HL-60 (cell line): Measurements from ENCODE around the gene IL37.

ENCODE experiments used
- DNase-seq, 2 experiments: peaks; one replicate each; pipeline ENCODE4 v3.0.0-alpha.2; 2010 to 2020; ENCODE audit warnings: low read depth in 1 of 2, low spot score in 1 of 2
- H3K27ac ChIP-seq: fragments of 250-450 bp; sonication (Bioruptor Pico); replicated peaks from 2 replicates; pipeline ENCODE4 v1.5.1; 2020; ENCODE audit warnings: mild to moderate bottlenecking, moderate library complexity
- H3K27me3 ChIP-seq: fragments of 250-450 bp; sonication (Bioruptor Pico); 2 replicates; pipeline ENCODE4 v1.5.1; 2021; ENCODE audit warnings: mild to moderate bottlenecking, moderate library complexity; ENCODE audit not compliant: insufficient read depth, poor library complexity, severe bottlenecking
- H3K4me3 ChIP-seq: replicated peaks from 2 replicates; pipeline ENCODE4 v1.5.1; 2011; ENCODE audit warnings: mild to moderate bottlenecking, control low read depth, low read length; ENCODE audit not compliant: insufficient read depth
- GABPA ChIP-seq: IDR thresholded peaks from 2 replicates; pipeline ENCODE4 v1.6.1; 2012; ENCODE audit warnings: low read depth
- POLR2AphosphoS5 ChIP-seq: IDR thresholded peaks from 2 replicates; pipeline ENCODE4 v1.6.1; 2012; ENCODE audit warnings: low read depth
- SPI1 ChIP-seq: IDR thresholded peaks from 2 replicates; pipeline ENCODE4 v1.6.1; 2012; ENCODE audit warnings: low read depth, mild to moderate bottlenecking, borderline replicate concordance
- TF ChIP-seq, protein P1 (sequence below): IDR thresholded peaks from 2 replicates; pipeline ENCODE4 v1.6.1; 2012; ENCODE audit warnings: low read depth; ENCODE audit not compliant: insufficient replicate concordance
- TF ChIP-seq, protein P2 (sequence below): IDR thresholded peaks from one replicate; pipeline ENCODE4 v1.5.1; 2011; ENCODE audit warnings: low read length, control low read depth, inconsistent platforms; ENCODE audit not compliant: insufficient read depth

Gene IL37

DNA sequence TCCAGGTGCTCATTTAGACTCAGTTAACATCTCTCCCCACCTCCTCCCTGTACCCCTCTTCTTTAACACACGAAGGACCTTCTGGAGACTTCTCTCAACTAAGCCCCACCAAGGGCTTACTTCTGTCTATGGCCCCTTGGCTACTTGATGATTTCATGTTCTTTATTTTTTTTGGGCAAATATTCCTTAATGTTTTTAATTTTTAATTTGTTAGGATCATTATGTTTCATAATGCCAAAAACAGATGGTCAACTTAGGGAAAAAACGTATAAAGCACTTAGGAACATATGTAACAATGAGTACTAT lies 25.9 kb downstream of the IL37 start:
- DNase-seq, result no peak
- Histone ChIP-seq H3K27ac (no peak overlapping the region), H3K4me3 (no peak overlapping the region), H3K27me3 (no peaks in the 10 kb centered on the region)
- TF ChIP-seq SPI1 (no peak), POLR2AphosphoS5 (no peak)
- TF ChIP-seq, protein P1, sequence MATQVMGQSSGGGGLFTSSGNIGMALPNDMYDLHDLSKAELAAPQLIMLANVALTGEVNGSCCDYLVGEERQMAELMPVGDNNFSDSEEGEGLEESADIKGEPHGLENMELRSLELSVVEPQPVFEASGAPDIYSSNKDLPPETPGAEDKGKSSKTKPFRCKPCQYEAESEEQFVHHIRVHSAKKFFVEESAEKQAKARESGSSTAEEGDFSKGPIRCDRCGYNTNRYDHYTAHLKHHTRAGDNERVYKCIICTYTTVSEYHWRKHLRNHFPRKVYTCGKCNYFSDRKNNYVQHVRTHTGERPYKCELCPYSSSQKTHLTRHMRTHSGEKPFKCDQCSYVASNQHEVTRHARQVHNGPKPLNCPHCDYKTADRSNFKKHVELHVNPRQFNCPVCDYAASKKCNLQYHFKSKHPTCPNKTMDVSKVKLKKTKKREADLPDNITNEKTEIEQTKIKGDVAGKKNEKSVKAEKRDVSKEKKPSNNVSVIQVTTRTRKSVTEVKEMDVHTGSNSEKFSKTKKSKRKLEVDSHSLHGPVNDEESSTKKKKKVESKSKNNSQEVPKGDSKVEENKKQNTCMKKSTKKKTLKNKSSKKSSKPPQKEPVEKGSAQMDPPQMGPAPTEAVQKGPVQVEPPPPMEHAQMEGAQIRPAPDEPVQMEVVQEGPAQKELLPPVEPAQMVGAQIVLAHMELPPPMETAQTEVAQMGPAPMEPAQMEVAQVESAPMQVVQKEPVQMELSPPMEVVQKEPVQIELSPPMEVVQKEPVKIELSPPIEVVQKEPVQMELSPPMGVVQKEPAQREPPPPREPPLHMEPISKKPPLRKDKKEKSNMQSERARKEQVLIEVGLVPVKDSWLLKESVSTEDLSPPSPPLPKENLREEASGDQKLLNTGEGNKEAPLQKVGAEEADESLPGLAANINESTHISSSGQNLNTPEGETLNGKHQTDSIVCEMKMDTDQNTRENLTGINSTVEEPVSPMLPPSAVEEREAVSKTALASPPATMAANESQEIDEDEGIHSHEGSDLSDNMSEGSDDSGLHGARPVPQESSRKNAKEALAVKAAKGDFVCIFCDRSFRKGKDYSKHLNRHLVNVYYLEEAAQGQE, result no peak

DNA sequence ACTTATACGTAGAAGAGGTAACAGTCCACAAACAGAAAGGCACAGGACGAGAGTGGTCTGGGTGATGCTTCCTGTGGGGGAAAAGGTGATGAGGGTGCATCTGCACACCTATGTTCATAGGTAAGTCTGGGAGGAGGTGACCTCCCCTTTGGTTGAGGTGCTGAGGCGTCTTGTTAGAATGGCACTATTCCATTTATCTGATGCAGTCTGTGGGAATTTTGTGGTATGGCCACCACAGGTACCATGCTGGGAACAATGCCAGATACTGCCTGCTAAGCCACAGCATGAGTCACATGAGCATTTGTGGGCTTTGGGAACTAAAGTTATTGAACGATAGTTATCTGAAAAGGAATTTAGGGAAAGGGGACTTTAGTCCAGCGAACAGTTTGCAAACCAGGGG lies 27.9 kb downstream of the IL37 start:
- Histone ChIP-seq H3K27ac (no peak overlapping the region), H3K27me3 (no peaks in the 10 kb centered on the region), H3K4me3 (no peak overlapping the region)
- DNase-seq, result peak in 1 of 2 experiments; percentile 9
- no peak for TF ChIP-seq GABPA
- TF ChIP-seq POLR2AphosphoS5, result no peak
- TF ChIP-seq, protein P2, sequence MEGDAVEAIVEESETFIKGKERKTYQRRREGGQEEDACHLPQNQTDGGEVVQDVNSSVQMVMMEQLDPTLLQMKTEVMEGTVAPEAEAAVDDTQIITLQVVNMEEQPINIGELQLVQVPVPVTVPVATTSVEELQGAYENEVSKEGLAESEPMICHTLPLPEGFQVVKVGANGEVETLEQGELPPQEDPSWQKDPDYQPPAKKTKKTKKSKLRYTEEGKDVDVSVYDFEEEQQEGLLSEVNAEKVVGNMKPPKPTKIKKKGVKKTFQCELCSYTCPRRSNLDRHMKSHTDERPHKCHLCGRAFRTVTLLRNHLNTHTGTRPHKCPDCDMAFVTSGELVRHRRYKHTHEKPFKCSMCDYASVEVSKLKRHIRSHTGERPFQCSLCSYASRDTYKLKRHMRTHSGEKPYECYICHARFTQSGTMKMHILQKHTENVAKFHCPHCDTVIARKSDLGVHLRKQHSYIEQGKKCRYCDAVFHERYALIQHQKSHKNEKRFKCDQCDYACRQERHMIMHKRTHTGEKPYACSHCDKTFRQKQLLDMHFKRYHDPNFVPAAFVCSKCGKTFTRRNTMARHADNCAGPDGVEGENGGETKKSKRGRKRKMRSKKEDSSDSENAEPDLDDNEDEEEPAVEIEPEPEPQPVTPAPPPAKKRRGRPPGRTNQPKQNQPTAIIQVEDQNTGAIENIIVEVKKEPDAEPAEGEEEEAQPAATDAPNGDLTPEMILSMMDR, result no peak
- TF ChIP-seq, protein P1, result no peak
- no peak for TF ChIP-seq SPI1

DNA sequence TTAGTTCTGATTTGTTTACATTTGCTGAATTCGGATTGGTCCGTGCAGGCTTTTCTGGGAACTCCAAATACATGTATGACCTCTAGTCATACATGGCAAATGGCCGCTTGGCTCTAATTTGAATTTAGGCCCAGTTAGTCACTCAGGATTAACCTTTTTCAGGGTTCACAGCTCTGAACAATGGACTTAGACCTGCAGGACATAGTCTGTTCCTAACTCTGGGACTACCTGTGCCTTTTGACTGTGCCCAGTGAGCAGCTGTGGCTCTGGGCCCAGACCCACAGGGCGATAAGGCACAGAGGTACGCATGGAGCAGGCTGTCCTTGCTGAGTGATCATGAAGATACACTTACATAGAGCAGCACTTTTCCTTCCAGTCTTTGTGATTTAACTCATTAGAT lies 28.5 kb downstream of the IL37 start:
- Histone ChIP-seq H3K4me3 (no peak overlapping the region), H3K27ac (no peak overlapping the region), H3K27me3 (no peaks in the 10 kb centered on the region)
- DNase-seq, result no peak
- TF ChIP-seq POLR2AphosphoS5, result no peak
- TF ChIP-seq SPI1, result no peak
- TF ChIP-seq, protein P1, result no peak
- TF ChIP-seq GABPA, result no peak
- TF ChIP-seq, protein P2, result no peak
